Mucosa of rectum (tissue), 2 donors: ENCODE data around the gene RPS6KA2.
A peak's percentile ranks its signal among the peaks of the same experiment; 100 is the strongest.

Experiments used
- H3K27ac ChIP-seq, 2 donors: one replicate each; pipeline ENCODE4 v1.7.0; 2013; ENCODE audit warnings: inconsistent platforms in 2 of 2, low read depth in 2 of 2, low read length in 2 of 2
- H3K27me3 ChIP-seq, 2 donors: one replicate each; pipeline ENCODE4 v1.7.0; 2013; ENCODE audit warnings: low read length in 2 of 2; ENCODE audit not compliant: control insufficient read depth in 2 of 2, insufficient read depth in 2 of 2
- H3K36me3 ChIP-seq, 2 donors: one replicate each; pipeline ENCODE4 v1.7.0; 2013; ENCODE audit warnings: low read length in 2 of 2; ENCODE audit not compliant: control insufficient read depth in 2 of 2, insufficient read depth in 2 of 2
- H3K4me1 ChIP-seq, 2 donors: one replicate each; pipeline ENCODE4 v1.7.0; 2013; ENCODE audit warnings: low read length in 2 of 2, mild to moderate bottlenecking in 1 of 2; ENCODE audit not compliant: control insufficient read depth in 2 of 2, insufficient read depth in 2 of 2
- H3K4me3 ChIP-seq, 2 donors: one replicate each; pipeline ENCODE4 v1.7.0; 2013; ENCODE audit warnings: low read length in 2 of 2
- H3K9ac ChIP-seq, 2 donors: one replicate each; pipeline ENCODE4 v1.7.0; 2013; ENCODE audit warnings: low read length in 2 of 2, low read depth in 1 of 2, mild to moderate bottlenecking in 1 of 2
- H3K9me3 ChIP-seq, 2 donors: one replicate each; pipeline ENCODE4 v1.7.0; 2013; ENCODE audit warnings: low read length in 2 of 2; ENCODE audit not compliant: control insufficient read depth in 2 of 2
- donor health status: healthy.
- donor health status: Normal muscosa, but diverticular disease.

Gene RPS6KA2

GRCh38 chr6:166415306-166415705 is 211.7 kb downstream of the RPS6KA2 start:
- Histone ChIP-seq H3K36me3 (peaks cover 0 to 2% of the 10 kb centered on the region in 2 donors), H3K4me3 (no peak overlapping the region), H3K27ac (peak overlapping the region in 1 of 2 donors; percentile 35), H3K9me3 (no peaks in the 10 kb centered on the region), H3K9ac (no peak overlapping the region), H3K27me3 (no peaks in the 10 kb centered on the region), H3K4me1 (no peaks in the 10 kb centered on the region)

GRCh38 chr6:166413491-166413951 is 213.5 kb downstream of the RPS6KA2 start:
- no peaks in the 10 kb centered on the region for H3K4me1 ChIP-seq
- H3K36me3 ChIP-seq: peaks cover 0 to 2% of the 10 kb centered on the region in 2 donors
- no peak overlapping the region for H3K27ac ChIP-seq

GRCh38 chr6:166412911-166413384 is 214.1 kb downstream of the RPS6KA2 start:
- H3K9me3 ChIP-seq: no peaks in the 10 kb centered on the region
- no peak overlapping the region for H3K4me3 ChIP-seq
- no peak overlapping the region for H3K27ac ChIP-seq
- peaks cover 0 to 2% of the 10 kb centered on the region in 2 donors for H3K36me3 ChIP-seq
- H3K27me3 ChIP-seq: no peaks in the 10 kb centered on the region
- H3K4me1 ChIP-seq: no peaks in the 10 kb centered on the region
- H3K9ac ChIP-seq: no peak overlapping the region

More at GRCh38 chr6:166413491-166413951, 213.5 kb downstream of the RPS6KA2 start:
- Histone ChIP-seq H3K4me3 (no peak overlapping the region), H3K27me3 (no peaks in the 10 kb centered on the region), H3K9me3 (no peaks in the 10 kb centered on the region), H3K9ac (no peak overlapping the region)

- H3K9ac ChIP-seq: no peak overlapping the region
- H3K27me3 ChIP-seq: no peaks in the 10 kb centered on the region
- peaks cover 0 to 2% of the 10 kb centered on the region in 2 donors for H3K36me3 ChIP-seq
- no peaks in the 10 kb centered on the region for H3K4me1 ChIP-seq
- H3K4me3 ChIP-seq: no peak overlapping the region
- H3K27ac ChIP-seq: no peak overlapping the region
- H3K9me3 ChIP-seq: no peaks in the 10 kb centered on the region
Observed at GRCh38 chr6:166412156-166412910, 214.7 kb downstream of the RPS6KA2 start.

GRCh38 chr6:166411721-166412151 is 215.3 kb downstream of the RPS6KA2 start:
- peaks cover 0 to 2% of the 10 kb centered on the region in 2 donors for H3K36me3 ChIP-seq
- H3K9me3 ChIP-seq: no peaks in the 10 kb centered on the region
- no peaks in the 10 kb centered on the region for H3K27me3 ChIP-seq
- H3K4me1 ChIP-seq: no peaks in the 10 kb centered on the region
- H3K4me3 ChIP-seq: no peak overlapping the region
- H3K9ac ChIP-seq: no peak overlapping the region
- H3K27ac ChIP-seq: peak overlapping the region in 1 of 2 donors; percentile 12

- peaks cover 0 to 2% of the 10 kb centered on the region in 2 donors for H3K36me3 ChIP-seq
- H3K27me3 ChIP-seq: no peaks in the 10 kb centered on the region
- H3K4me3 ChIP-seq: no peak overlapping the region
- peak overlapping the region in 1 of 2 donors; percentile 12 for H3K27ac ChIP-seq
- H3K4me1 ChIP-seq: no peaks in the 10 kb centered on the region
- no peaks in the 10 kb centered on the region for H3K9me3 ChIP-seq
- no peak overlapping the region for H3K9ac ChIP-seq
Observed at GRCh38 chr6:166411271-166411670, 215.8 kb downstream of the RPS6KA2 start.

- H3K9me3 ChIP-seq: no peaks in the 10 kb centered on the region
- no peaks in the 10 kb centered on the region for H3K27me3 ChIP-seq
- H3K36me3 ChIP-seq: peaks cover 0 to 2% of the 10 kb centered on the region in 2 donors
- no peak overlapping the region for H3K9ac ChIP-seq
- no peak overlapping the region for H3K4me3 ChIP-seq
- H3K27ac ChIP-seq: no peak overlapping the region
- no peaks in the 10 kb centered on the region for H3K4me1 ChIP-seq
Observed at GRCh38 chr6:166410426-166410935, 216.6 kb downstream of the RPS6KA2 start.

- no peaks in the 10 kb centered on the region for H3K9me3 ChIP-seq
- no peaks in the 10 kb centered on the region for H3K27me3 ChIP-seq
- H3K9ac ChIP-seq: no peak overlapping the region
- H3K4me1 ChIP-seq: no peaks in the 10 kb centered on the region
- H3K27ac ChIP-seq: no peak overlapping the region
- H3K36me3 ChIP-seq: peaks cover 0 to 2% of the 10 kb centered on the region in 2 donors
- no peak overlapping the region for H3K4me3 ChIP-seq
Observed at GRCh38 chr6:166408936-166409755, 217.9 kb downstream of the RPS6KA2 start.

GRCh38 chr6:166406197-166406596 is 220.9 kb downstream of the RPS6KA2 start:
- Histone ChIP-seq H3K36me3 (no peaks in the 10 kb centered on the region), H3K9me3 (no peaks in the 10 kb centered on the region), H3K4me3 (no peak overlapping the region), H3K9ac (no peak overlapping the region), H3K27ac (no peak overlapping the region), H3K27me3 (no peaks in the 10 kb centered on the region), H3K4me1 (no peaks in the 10 kb centered on the region)

- H3K9ac ChIP-seq: no peak overlapping the region
- H3K27ac ChIP-seq: no peak overlapping the region
- no peaks in the 10 kb centered on the region for H3K9me3 ChIP-seq
- H3K4me3 ChIP-seq: no peak overlapping the region
- H3K4me1 ChIP-seq: peaks cover 0 to 2% of the 10 kb centered on the region in 2 donors
- no peaks in the 10 kb centered on the region for H3K36me3 ChIP-seq
- H3K27me3 ChIP-seq: no peaks in the 10 kb centered on the region
Observed at GRCh38 chr6:166405386-166405785, 221.7 kb downstream of the RPS6KA2 start.
